Right lobe of liver (tissue), 4 donors: Measurements from ENCODE around the gene RBCK1.

ENCODE experiments used
- POLR2A ChIP-seq: fragments of 450-650 bp; IDR thresholded peaks from one replicate; pipeline ENCODE4 v1.6.1; 2017; ENCODE audit warnings: antibody characterized with exemption, mild to moderate bottlenecking
- TF ChIP-seq, protein P1 (sequence below), 4 donors: fragments of 200-600 bp in 3 of 4; fragments of 450-650 bp in 1 of 4; IDR thresholded peaks; one replicate each; pipeline versions ENCODE4 v1.5.1 to v1.8.0; 2016 to 2022; ENCODE audit warnings: antibody characterized with exemption in 4 of 4, mild to moderate bottlenecking in 2 of 4
- donor health status: DM: no; HTN: no; CAD: no.
- donor health status: DM: no; HTN: no; CAD: no.
- donor health status: DM: no; HTN: yes; CAD: no.

DNA sequence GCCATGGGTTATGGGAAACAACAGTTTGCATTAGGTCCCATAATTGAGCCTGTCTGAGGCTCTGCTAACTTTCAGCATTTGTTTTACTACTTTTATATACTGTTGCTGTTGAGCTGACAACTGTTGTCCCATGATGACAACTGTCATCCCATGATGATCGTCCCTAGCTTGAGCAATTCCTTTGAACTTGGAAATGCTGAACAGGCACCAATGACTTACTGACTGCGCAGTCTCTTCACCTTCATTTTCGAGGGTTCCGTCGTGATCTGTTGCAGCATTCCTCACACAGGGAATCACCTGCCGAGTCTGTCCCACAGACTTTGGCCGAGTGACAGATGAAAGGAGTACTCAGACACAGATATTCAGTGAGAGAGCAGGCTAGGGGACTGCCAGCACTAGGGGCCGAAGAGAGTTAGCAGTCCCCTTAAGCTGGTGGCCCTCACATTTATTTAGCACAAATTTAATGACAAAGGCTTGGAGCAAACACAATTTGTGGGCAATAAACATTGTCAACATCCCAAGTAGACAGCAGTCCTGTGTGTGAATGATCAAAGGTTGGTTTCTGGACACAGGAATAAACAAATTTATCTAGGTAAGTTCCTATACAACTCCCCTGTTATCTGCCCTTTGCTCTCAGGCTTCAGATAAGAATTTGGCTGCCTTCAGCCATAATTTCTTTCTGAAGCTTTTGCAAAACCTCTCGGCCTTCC, 64.2 kb downstream of the RBCK1 start:
- TF ChIP-seq, protein P1, sequence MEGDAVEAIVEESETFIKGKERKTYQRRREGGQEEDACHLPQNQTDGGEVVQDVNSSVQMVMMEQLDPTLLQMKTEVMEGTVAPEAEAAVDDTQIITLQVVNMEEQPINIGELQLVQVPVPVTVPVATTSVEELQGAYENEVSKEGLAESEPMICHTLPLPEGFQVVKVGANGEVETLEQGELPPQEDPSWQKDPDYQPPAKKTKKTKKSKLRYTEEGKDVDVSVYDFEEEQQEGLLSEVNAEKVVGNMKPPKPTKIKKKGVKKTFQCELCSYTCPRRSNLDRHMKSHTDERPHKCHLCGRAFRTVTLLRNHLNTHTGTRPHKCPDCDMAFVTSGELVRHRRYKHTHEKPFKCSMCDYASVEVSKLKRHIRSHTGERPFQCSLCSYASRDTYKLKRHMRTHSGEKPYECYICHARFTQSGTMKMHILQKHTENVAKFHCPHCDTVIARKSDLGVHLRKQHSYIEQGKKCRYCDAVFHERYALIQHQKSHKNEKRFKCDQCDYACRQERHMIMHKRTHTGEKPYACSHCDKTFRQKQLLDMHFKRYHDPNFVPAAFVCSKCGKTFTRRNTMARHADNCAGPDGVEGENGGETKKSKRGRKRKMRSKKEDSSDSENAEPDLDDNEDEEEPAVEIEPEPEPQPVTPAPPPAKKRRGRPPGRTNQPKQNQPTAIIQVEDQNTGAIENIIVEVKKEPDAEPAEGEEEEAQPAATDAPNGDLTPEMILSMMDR (IDR thresholded peaks at IDR 0.05) = no peak
- TF ChIP-seq POLR2A = no peak
